Umbilical cord (tissue), 2 donors: ENCODE data around the gene RHOB. TPM values are rescaled to one million over a fixed set of nuclear protein-coding genes. Genes with fewer than 3 reads are reported as not detected.
"Not testable (repeated sequence)": the region's sequence is repeated elsewhere in the genome, so short reads cannot be mapped to it uniquely, and the experiment has no call there.

Experiments used
- DNase-seq: peaks from one replicate; pipeline ENCODE4 v3.0.0-alpha.2; 2015; ENCODE audit warnings: low spot score
- total RNA-seq: library from RNA; depleted of rRNA; stranded (reverse); fragments of >200 nt; gene quantifications from one replicate; pipeline ENCODE4 v1.2.3, GENCODE V29; 2014; ENCODE audit warnings: low replicate concordance; ENCODE audit not compliant: insufficient read depth

The RHOB gene
- 449 TPM for total RNA-seq

DNA sequence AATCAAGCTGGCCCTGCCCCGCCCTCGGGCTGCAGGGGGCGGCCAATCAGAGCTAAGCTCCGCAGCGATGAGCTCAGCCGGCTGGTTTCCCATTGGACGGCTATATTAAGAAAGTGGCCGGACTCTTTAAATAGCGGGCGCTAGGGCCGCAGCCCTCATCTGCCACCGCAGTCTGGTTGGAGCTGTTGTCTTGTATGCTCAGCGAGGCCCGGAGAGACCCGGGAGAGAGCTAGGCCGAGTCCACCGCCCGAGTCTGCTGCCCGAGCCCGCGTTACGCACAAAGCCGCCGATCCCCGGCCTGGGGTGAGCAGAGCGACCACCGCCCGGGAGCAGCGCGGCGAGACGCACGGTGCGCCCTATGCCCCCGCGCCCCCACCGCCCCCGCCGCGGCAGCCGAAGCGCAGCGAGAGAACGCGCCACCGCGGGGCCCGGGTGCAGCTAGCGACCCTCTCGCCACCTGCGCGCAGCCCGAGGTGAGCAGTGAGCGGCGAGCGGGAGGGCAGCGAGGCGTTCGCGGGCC is at the start of gene RHOB:
Gene RHOB, plus strand, starts transcription at position 158 of the 520 bp plus-strand sequence. CDS start 392 bp downstream, outside the sequence.
- DNase-seq: peak; percentile 99

DNA sequence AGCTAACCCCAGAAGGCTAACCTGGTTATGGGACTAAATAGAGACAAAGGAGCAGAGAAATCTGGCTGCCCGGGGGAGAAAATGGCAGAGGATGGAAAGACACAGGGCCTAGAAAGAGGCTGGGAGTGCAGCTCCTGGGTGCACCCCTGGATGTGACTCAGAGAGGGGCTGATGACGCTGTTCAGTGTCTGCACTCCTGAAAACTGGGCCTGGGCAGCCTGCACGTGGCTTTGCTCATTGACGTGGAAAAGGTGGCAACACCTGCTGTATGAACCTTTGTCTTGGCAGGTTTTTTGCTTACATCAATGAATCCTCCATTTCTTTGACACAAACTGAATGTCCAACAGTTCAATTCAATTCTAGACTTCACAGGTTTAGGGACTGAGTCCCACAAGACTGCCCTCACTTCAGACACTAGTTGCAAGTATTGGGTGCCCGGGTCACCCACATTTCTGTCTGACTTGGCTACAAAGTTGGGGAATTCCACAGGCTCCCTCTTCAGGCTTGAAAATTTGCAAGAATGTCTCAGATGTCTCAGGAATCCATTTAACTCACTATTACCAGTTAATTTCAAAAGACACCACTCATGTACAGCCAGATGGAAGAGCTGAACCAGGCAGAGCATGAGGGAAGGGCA is 48.9 kb upstream of the RHOB start:
- no peak for DNase-seq

DNA sequence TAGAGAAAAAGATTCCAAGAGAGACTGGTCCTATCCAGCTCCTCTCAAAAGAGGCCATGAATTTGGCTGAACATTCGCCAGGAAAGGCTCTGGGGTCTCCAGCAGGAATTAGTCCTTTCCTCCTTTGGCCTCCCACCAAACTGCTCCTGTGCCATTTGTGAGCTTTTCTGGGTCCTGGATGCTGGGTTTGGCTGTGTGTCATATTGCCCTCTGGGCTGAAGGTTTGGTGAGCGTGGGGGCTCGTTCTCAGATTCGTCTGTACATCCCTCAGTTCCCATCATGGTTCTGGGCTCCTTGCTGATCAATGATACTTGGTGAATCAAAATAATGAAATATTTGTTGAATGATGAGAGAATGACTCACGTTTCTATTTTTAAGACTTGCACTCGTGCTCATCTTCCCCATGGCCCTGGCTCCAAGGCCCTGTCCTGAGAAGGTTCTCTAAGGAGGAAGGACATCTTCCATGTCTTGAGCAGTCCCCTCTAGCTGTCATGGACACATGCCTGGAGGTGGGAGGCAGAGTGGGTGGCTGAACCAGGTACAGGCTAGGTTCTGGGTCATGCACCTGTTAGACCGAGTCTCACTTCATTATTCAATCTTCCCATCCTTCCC is 47.8 kb upstream of the RHOB start:
- no peak for DNase-seq

GRCh38 chr2:20400306-20400705 is 46.6 kb upstream of the RHOB start:
- no peak for DNase-seq

DNA sequence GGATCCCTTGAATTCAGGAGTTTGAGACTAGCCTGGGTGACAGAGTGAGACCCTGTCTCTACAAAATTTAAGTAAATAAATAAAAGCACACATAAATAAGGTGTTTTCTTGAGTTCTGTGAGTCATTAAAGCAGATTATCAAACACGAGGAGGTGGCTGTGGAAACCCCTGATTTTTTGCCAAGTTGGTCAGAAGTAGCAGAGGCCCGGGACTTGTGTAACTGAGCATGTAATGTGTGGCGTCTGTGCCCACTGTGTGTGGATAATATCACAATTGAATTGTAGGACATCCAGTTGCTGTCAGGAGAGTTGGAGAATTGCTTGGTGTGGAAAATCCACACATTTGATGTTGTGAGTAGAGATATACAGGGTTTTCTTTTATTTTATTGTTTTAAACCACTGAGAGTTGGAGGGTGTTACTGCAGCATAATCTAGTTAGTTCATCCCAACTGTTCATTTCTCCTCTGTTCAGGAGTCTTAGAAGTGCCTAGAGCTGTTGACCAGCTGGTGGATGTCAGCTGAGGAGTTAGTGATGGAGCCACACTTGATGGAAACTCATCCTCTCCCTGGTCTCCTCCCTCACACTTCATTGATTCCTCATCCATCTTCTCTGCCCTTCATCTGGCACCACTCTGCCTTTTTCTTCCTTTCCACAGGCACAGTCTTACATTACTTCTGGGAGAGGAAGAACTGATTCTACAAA is 45.9 kb upstream of the RHOB start:
- no peak for DNase-seq

DNA sequence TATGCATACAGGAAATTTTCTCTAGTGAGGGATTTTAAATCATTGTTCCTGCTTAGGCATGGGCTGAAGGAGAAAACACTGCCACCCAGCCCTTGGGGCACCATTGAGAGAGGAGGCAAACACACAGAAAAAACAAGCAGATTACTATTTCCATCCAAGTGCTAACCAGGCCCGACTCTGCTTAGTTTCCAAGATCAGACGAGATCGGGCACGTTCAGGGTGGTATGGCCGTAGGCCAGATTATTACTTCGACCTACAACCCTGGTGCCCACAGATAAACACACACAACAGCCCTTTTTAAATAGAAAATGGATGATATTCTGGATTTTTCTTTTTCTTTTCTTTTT is 45.4 kb upstream of the RHOB start:
- no peak for DNase-seq

DNA sequence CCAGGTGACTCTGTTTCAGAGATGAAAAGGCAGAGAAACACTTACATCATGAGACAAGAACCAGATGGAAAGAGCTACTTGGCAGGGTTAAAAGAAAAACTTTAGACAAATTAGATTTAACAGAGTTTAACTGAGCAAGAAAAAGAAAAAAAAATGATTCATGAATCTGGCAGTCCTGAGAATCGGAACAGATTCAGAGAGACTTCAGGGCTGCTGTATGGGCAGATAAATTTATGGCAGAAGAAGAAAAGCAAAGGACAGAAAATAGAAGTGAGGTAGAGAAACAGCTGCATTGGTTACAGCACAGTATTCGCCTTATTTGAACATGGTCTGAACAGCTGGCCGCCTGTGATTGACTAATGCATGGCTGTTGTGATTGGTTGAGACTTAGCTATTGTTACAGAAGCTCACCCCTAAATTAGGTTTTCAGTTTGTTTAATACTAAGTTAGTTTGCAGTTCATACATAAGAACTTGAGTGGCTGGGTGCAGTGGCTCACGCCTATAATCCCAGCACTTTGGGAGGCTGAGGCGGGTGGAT is 43.0 kb upstream of the RHOB start:
- DNase-seq: peak; percentile 45

DNA sequence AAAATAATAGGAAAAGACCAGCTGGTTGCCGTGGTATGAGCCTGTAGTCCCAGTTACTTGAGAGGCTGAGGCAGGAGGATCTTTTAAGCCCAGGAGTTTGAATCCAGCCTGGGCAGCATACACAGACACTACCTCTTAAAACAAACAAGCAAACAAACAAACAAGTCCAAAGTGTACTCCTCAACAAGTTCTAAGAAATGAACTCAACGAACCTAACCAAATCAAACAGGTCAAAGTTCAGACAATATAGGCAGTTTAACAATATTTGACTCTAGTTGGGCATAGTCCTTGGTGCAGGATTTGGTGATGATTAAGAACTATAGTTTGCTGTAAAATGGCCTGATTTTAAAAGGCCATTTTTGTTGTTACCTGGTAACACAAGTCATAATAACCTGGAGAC is 41.9 kb upstream of the RHOB start:
- DNase-seq: no peak

GRCh38 chr2:20409039-20409438 is 37.8 kb upstream of the RHOB start:
- no peak for DNase-seq

GRCh38 chr2:20410556-20411277 is 36.2 kb upstream of the RHOB start:
- DNase-seq: no peak

DNA sequence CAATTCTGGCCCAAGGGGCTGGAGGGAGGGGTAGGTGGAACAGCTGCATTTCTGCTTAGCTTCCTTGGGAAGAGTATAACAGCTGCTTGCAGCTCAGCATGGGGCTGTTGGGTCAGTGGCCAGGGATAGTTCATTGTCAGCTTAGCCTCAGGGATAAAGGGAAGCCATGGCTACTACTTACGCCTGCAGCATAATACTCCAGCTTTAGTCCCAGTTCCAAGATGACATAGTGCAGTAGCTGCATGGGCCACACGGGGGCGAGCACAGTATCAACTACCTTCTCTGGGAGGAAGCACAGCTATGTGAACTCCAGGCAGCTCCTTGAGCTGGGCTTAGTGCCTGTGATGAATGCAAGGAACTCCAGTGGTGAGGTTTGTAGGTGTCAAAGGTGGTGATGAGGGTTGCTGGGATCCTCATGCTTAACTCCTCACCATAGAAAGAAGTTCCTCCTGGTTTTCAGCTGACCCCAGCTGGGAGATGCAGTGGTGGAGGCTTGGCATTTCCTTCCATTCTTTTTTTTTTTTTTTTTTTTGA is 35.4 kb upstream of the RHOB start:
- peak; percentile 47 for DNase-seq

DNA sequence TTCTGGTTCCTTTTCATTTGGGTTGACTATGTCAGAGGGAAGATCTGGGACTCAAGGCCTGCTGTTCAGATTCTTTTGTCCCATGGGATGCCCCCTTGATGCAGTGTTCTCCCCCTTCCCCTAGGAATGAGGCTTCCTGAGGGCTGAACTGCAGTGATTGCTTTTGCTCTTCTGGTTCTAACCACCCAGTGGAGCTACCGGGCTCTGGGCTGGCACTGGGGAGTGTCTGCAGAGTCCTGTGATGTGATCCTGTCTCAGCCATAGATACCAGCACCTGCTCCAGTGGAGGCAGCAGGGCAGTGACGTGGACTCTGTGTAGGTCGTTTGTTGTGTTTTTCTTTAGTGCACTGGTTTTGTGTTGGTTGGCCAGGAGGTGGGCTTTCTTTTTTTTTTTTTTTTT is 32.1 kb upstream of the RHOB start:
- DNase-seq: no peak

GRCh38 chr2:20415511-20415918 is 31.4 kb upstream of the RHOB start:
- no peak for DNase-seq

- DNase-seq: no peak
Observed at GRCh38 chr2:20416723-20417122, 30.2 kb upstream of the RHOB start.

GRCh38 chr2:20417230-20417821 is 29.5 kb upstream of the RHOB start:
- not testable (repeated sequence) for DNase-seq

GRCh38 chr2:20418519-20418918 is 28.4 kb upstream of the RHOB start:
- no peak for DNase-seq

DNA sequence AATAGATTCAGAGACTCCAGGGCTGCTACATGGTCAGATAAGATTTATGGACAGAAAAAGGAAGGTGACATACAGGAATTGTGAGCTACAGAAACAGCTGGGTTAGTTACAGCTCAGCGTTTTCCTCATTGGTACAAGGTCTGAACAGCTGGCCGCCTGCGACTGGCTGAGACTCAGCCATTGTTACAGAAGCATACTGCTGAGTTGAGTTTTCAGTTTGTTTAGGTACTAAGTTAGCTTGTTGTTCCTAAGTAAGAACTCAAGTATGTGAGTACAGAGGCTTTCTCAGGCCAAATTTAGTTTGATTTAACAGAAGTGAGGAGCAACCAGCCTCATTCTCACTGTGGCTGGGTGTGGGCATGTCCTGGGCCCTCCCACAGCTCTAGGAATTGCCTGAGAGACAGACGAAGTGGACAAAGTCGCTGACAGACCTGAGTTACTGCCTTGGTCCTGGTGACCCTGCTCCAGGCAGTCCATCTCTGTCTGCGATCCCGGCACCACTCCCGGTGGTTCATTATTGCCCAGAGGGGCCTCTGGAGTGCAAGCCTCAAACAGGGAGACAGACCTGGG is 27.8 kb upstream of the RHOB start:
- DNase-seq: peak; percentile 59

GRCh38 chr2:20419752-20420151 is 27.1 kb upstream of the RHOB start:
- DNase-seq: no peak

DNA sequence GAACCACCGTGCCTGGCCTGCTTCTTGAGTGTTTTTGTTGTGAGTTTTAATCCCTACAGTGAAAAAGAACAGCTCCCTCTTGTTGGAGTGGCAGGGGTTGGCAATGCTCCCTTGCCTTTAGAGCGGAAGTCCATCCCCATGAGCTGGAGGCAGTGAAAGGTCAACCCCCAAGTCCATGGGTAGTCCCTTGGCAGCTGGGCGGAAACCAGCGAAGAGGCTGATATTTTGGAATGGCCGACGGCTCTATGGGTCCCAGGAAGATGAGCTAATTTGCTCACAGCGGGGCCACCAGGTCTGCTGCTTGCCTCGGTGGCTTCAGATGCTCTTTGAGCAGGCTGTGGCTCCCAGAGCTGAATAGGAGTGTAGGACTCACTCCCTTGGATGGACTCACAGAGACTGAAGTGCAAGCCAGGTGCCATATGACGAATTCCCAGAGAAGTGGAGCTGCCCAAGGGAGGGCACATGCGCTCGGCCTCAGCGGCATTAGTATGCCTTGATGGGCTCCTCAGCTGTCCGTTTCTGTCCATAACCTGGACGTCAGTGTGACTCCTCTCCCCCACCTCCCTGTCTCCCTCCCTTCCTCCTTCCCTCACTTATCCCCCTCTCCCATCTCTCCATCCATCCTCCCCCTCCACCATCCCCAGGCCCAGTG is 25.4 kb upstream of the RHOB start:
- DNase-seq: no peak

GRCh38 chr2:20421988-20422370 is 24.9 kb upstream of the RHOB start:
- peak; percentile 72 for DNase-seq
